Measurements from ENCODE around the gene LRRN2. TPM values are rescaled to one million over a fixed set of nuclear protein-coding genes. Genes with fewer than 3 reads are reported as not detected.
A peak's percentile ranks its signal among the peaks of the same experiment; 100 is the strongest.
"Not testable (repeated sequence)": the region's sequence is repeated elsewhere in the genome, so short reads cannot be mapped to it uniquely, and the experiment has no call there.

LRRN2 gene
- polyA plus RNA-seq, 6 donors from 2014 or later: 0.11 to 0.25 TPM; not detected in 4

DNA sequence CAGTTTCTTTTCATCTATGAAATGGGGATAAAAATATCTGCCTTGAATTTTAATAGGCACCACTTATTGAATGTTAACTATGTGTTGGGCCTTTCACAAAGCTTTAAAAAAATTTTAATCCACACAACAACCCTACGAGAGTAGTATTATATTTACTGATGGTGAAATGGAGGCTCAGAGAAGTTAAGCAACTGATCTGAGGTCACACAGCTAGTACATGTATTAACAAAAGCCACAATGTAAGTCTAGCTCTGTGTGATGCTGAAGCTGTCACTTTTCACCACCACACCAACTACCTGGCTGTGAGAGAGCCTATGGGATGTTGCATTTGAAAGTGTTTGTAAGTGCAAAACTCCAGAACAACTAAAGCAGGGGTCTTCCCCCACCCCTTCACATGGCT is 44.1 kb downstream of the LRRN2 start:
- DNase-seq (no peak), ATAC-seq (ENCODE audit: low read depth in 2 of 2) (no peak)
- Mint-ChIP-seq H3K4me3 (no peak overlapping the region), H3K4me1 (no peaks in the 10 kb centered on the region), H3K9me3 (peaks cover 0 to 6% (median 2%) of the 10 kb centered on the region in 7 donors), H3K27ac (no peak overlapping the region), H3K27me3 (peaks cover 4 to 23% (median 21%) of the 10 kb centered on the region in 3 donors), H3K36me3 (no peaks in the 10 kb centered on the region)

GRCh38 chr1:204640578-204640977 is 45.0 kb downstream of the LRRN2 start:
- H3K9me3 Mint-ChIP-seq: peaks cover 0 to 6% (median 2%) of the 10 kb centered on the region in 7 donors
- H3K27ac Mint-ChIP-seq: peak overlapping the region in 1 of 6 donors; percentile 64
- ATAC-seq (ENCODE audit: low read depth in 2 of 2) (no peak), DNase-seq (no peak)
- H3K4me1 Mint-ChIP-seq: no peaks in the 10 kb centered on the region
- no peak overlapping the region for H3K4me3 Mint-ChIP-seq
- no peaks in the 10 kb centered on the region for H3K36me3 Mint-ChIP-seq
- peaks cover 4 to 22% (median 14%) of the 10 kb centered on the region in 3 donors for H3K27me3 Mint-ChIP-seq

DNA sequence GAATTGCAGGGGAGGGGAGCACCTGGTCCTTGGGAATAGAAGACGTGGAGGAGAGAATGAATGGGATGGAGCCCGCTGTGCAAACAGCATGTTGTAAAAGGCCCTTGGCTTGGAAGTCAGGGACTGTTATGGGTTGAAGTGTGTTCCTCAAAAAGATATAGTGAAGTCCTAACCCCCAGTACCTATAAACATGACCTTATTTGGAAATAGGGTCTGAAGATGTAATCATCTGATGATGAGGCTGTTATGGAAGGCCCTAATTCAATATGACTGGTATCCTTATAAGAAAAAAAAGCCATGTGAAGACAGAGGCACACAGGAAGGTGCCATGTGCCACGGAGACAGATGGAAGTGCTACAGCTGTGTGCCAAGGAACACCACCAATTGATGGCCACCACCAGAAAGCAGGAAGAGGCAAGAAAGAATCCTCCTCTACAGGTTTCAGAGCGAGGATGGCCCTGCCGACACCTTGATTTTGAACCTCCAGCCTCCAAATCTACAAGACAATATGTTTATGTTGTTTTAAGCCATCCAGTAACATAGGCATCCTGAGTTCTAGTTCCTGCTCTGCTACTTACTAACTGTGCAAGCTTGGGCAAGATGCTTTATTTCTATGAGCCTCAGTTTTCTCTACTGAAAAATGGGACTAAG is 51.2 kb downstream of the LRRN2 start:
- ATAC-seq (ENCODE audit: low read depth in 2 of 2): no peak
- no peaks in the 10 kb centered on the region for H3K36me3 Mint-ChIP-seq
- DNase-seq: no peak
- peaks cover 7 to 36% (median 32%) of the 10 kb centered on the region in 3 donors for H3K27me3 Mint-ChIP-seq
- H3K4me1 Mint-ChIP-seq: no peaks in the 10 kb centered on the region
- H3K27ac Mint-ChIP-seq: peak overlapping the region in 1 of 6 donors; percentile 23
- H3K9me3 Mint-ChIP-seq: peaks cover 0 to 3% (median 3%) of the 10 kb centered on the region in 7 donors
- H3K4me3 Mint-ChIP-seq: no peak overlapping the region

DNA sequence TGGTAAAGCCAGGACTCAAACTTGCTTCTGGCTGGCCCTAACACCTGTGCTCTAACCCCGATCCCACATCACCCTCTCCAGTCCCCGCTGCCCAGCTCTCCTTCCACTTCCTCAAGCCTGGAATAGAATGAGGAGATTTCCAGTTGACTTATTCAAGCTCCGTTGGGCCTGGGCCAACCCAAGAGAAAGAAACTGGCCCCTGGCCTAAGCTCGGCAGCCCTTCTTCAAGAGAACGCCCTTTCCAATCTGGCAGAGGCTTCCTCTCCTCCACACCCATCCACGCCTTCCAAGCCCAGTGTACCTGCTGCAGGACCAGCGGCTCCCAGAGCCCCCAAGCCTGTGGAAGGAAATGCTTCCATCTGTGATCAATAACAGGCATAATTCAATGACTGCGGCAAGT is 51.9 kb downstream of the LRRN2 start:
- peaks cover 7 to 36% (median 32%) of the 10 kb centered on the region in 3 donors for H3K27me3 Mint-ChIP-seq
- peaks cover 0 to 7% (median 3%) of the 10 kb centered on the region in 7 donors for H3K9me3 Mint-ChIP-seq
- H3K4me1 Mint-ChIP-seq: peaks cover 0 to 3% (median 0%) of the 10 kb centered on the region in 3 donors
- H3K36me3 Mint-ChIP-seq: no peaks in the 10 kb centered on the region
- ATAC-seq (ENCODE audit: low read depth in 2 of 2): no peak
- H3K4me3 Mint-ChIP-seq: no peak overlapping the region
- H3K27ac Mint-ChIP-seq: no peak overlapping the region
- DNase-seq: no peak

- Mint-ChIP-seq H3K36me3 (no peaks in the 10 kb centered on the region), H3K4me3 (no peak overlapping the region), H3K4me1 (peaks cover 0 to 7% (median 0%) of the 10 kb centered on the region in 3 donors), H3K9me3 (peaks cover 0 to 7% (median 3%) of the 10 kb centered on the region in 7 donors), H3K27ac (no peak overlapping the region), H3K27me3 (peaks cover 7 to 32% (median 28%) of the 10 kb centered on the region in 3 donors)
- ATAC-seq (ENCODE audit: low read depth in 2 of 2): no peak
- DNase-seq: no peak
These were observed 55.2 kb downstream of the LRRN2 start for GRCh38 chr1:204630132-204630905.

DNA sequence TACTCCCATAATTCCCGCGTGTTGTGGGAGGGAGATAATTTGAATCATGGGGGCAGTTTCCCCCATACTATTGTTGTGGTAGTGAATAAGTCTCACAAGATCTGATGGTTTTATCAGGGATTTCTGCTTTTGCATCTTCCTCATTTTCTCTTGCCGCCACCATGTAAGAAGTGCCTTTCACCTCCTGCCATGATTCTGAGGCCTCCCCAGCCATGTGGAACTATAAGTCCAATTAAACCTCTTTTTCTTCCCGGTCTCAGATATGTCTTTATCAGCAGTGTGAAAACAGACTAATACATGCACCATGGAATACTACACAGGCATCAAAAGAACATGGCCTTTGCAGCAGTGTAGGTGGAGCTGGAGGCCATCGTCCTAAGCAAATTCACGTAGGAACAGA is 56.1 kb downstream of the LRRN2 start:
- not testable (repeated sequence) for H3K36me3 Mint-ChIP-seq; H3K9me3 Mint-ChIP-seq; ATAC-seq (ENCODE audit: low read depth in 2 of 2); H3K4me3 Mint-ChIP-seq; H3K27ac Mint-ChIP-seq; DNase-seq; H3K4me1 Mint-ChIP-seq
- peaks cover 7 to 28% (median 27%) of the 10 kb centered on the region in 3 donors for H3K27me3 Mint-ChIP-seq

GRCh38 chr1:204628868-204629267 is 56.7 kb downstream of the LRRN2 start:
- Mint-ChIP-seq H3K27ac (peak overlapping the region in 1 of 6 donors; percentile 57), H3K4me3 (no peak overlapping the region), H3K27me3 (peaks cover 7 to 23% (median 21%) of the 10 kb centered on the region in 3 donors), H3K36me3 (no peaks in the 10 kb centered on the region), H3K9me3 (peaks cover 0 to 7% (median 3%) of the 10 kb centered on the region in 7 donors), H3K4me1 (peaks cover 0 to 7% (median 0%) of the 10 kb centered on the region in 3 donors)
- DNase-seq: no peak
- no peak for ATAC-seq (ENCODE audit: low read depth in 2 of 2)

GRCh38 chr1:204627436-204627835 is 58.1 kb downstream of the LRRN2 start:
- Mint-ChIP-seq H3K36me3 (no peaks in the 10 kb centered on the region), H3K4me1 (peaks cover 0 to 7% (median 0%) of the 10 kb centered on the region in 3 donors), H3K9me3 (peaks cover 0 to 7% (median 3%) of the 10 kb centered on the region in 7 donors), H3K27ac (peak overlapping the region in 1 of 6 donors; percentile 57), H3K27me3 (peaks cover 7 to 18% (median 18%) of the 10 kb centered on the region in 3 donors), H3K4me3 (no peak overlapping the region)
- DNase-seq (no peak), ATAC-seq (ENCODE audit: low read depth in 2 of 2) (no peak)

DNA sequence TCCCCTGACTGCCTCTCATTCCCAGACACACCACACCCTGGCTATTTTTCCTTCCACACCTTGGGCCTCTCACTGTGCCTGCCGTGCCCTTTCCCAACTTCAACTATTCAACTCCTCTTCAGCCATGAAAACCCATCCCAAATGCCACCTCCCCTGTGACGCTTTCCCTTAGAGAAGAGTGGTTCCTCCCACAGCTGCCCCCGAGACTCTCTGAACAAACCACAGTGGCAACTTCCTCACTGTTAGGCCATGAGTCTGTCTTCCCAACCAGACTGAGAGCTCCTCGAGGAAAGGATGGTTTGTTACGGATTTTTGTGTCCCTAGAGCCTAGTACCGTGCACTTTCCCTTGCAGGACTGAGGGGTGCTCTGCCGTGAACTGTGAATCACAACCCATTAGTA is 59.2 kb downstream of the LRRN2 start:
- Mint-ChIP-seq H3K27me3 (peaks cover 3 to 12% (median 11%) of the 10 kb centered on the region in 3 donors), H3K4me1 (peaks cover 0 to 7% (median 0%) of the 10 kb centered on the region in 3 donors), H3K27ac (peak overlapping the region in 1 of 6 donors; percentile 56), H3K36me3 (no peaks in the 10 kb centered on the region), H3K4me3 (no peak overlapping the region), H3K9me3 (peaks cover 0 to 7% (median 3%) of the 10 kb centered on the region in 7 donors)
- DNase-seq (no peak), ATAC-seq (ENCODE audit: low read depth in 2 of 2) (no peak)

- H3K9me3 Mint-ChIP-seq: peaks cover 0 to 7% (median 0%) of the 10 kb centered on the region in 7 donors
- no peak overlapping the region for H3K27ac Mint-ChIP-seq
- no peak for ATAC-seq (ENCODE audit: low read depth in 2 of 2)
- H3K27me3 Mint-ChIP-seq: no peaks in the 10 kb centered on the region
- no peaks in the 10 kb centered on the region for H3K36me3 Mint-ChIP-seq
- peaks cover 0 to 7% (median 0%) of the 10 kb centered on the region in 3 donors for H3K4me1 Mint-ChIP-seq
- no peak overlapping the region for H3K4me3 Mint-ChIP-seq
- DNase-seq: no peak
These were observed 60.8 kb downstream of the LRRN2 start for GRCh38 chr1:204624631-204625216.

GRCh38 chr1:204623894-204624361 is 61.6 kb downstream of the LRRN2 start:
- H3K9me3 Mint-ChIP-seq: no peaks in the 10 kb centered on the region
- no peaks in the 10 kb centered on the region for H3K36me3 Mint-ChIP-seq
- H3K4me3 Mint-ChIP-seq: no peak overlapping the region
- H3K27ac Mint-ChIP-seq: no peak overlapping the region
- peaks cover 0 to 4% (median 0%) of the 10 kb centered on the region in 3 donors for H3K4me1 Mint-ChIP-seq
- ATAC-seq (ENCODE audit: low read depth in 2 of 2) (peak; percentile 38 to 45), DNase-seq (peak; percentile 5)
- no peaks in the 10 kb centered on the region for H3K27me3 Mint-ChIP-seq

- H3K4me3 Mint-ChIP-seq: no peak overlapping the region
- DNase-seq: no peak
- H3K36me3 Mint-ChIP-seq: no peaks in the 10 kb centered on the region
- no peaks in the 10 kb centered on the region for H3K9me3 Mint-ChIP-seq
- H3K27me3 Mint-ChIP-seq: no peaks in the 10 kb centered on the region
- H3K27ac Mint-ChIP-seq: no peak overlapping the region
- peaks cover 0 to 4% (median 0%) of the 10 kb centered on the region in 3 donors for H3K4me1 Mint-ChIP-seq
- no peak for ATAC-seq (ENCODE audit: low read depth in 2 of 2)
These were observed 62.1 kb downstream of the LRRN2 start for GRCh38 chr1:204623365-204623893.

- no peak overlapping the region for H3K4me3 Mint-ChIP-seq
- no peak overlapping the region for H3K27ac Mint-ChIP-seq
- no peak for DNase-seq
- H3K9me3 Mint-ChIP-seq: no peaks in the 10 kb centered on the region
- ATAC-seq (ENCODE audit: low read depth in 2 of 2): no peak
- H3K4me1 Mint-ChIP-seq: peaks cover 0 to 4% (median 0%) of the 10 kb centered on the region in 3 donors
- no peaks in the 10 kb centered on the region for H3K36me3 Mint-ChIP-seq
- H3K27me3 Mint-ChIP-seq: no peaks in the 10 kb centered on the region
These were observed 63.5 kb downstream of the LRRN2 start for GRCh38 chr1:204621996-204622395.
